Right lung (tissue), 5 donors: ENCODE measurements around the gene PHLDB1. TPM values are rescaled to one million over a fixed set of nuclear protein-coding genes. Genes with fewer than 3 reads are reported as not detected.
A peak's percentile ranks its signal among the peaks of the same experiment; 100 is the strongest.
"Not testable (repeated sequence)": the region's sequence is repeated elsewhere in the genome, so short reads cannot be mapped to it uniquely, and the experiment has no call there.

Source experiments
- DNase-seq, 2 donors: peaks; one replicate each; pipeline ENCODE4 v3.0.0-alpha.2; 2013
- polyA plus RNA-seq, 5 donors: library from polyadenylated mRNA; unstranded; fragments of 120-200 nt; gene quantifications; one replicate each; pipeline versions ENCODE4 v1.2.1 to v1.2.3, GENCODE V29; 2013; ENCODE audit warnings: inconsistent platforms in 1 of 5, low replicate concordance in 1 of 5; ENCODE audit not compliant: insufficient read length in 5 of 5, insufficient read depth in 1 of 5

The PHLDB1 gene
- polyA plus RNA-seq, 5 donors, result 72.4 to 102 (median 87.0) TPM

- DNase-seq, result no peak
Measured at GRCh38 chr11:118604566-118604965, 2.8 kb upstream of the PHLDB1 start.

- peak; percentile 92 to 94 for DNase-seq
Measured at GRCh38 chr11:118605116-118605867, 2.1 kb upstream of the PHLDB1 start.

GRCh38 chr11:118606157-118606843 is 1.1 kb upstream of the PHLDB1 start:
- DNase-seq, result no peak

GRCh38 chr11:118606844-118607228 is 579 bp upstream of the PHLDB1 start:
- DNase-seq, result no peak

GRCh38 chr11:118608360-118609227 is 1.2 kb downstream of the PHLDB1 start:
- no peak for DNase-seq

- DNase-seq, result no peak
Measured at GRCh38 chr11:118609380-118610224, 2.2 kb downstream of the PHLDB1 start.

- no peak for DNase-seq
Measured at GRCh38 chr11:118610225-118610772, 2.9 kb downstream of the PHLDB1 start.

- DNase-seq, result peak in 1 of 2 donors; percentile 68
Measured at GRCh38 chr11:118610773-118611432, 3.5 kb downstream of the PHLDB1 start.

- DNase-seq, result not testable (repeated sequence)
Measured at GRCh38 chr11:118611433-118611795, 4.0 kb downstream of the PHLDB1 start.

- no peak for DNase-seq
Measured at GRCh38 chr11:118612378-118612777, 5.0 kb downstream of the PHLDB1 start.

GRCh38 chr11:118614511-118614910 is 7.1 kb downstream of the PHLDB1 start:
- no peak for DNase-seq

- no peak for DNase-seq
Measured at GRCh38 chr11:118615282-118615975, 8.0 kb downstream of the PHLDB1 start.

GRCh38 chr11:118615976-118616371 is 8.6 kb downstream of the PHLDB1 start:
- DNase-seq, result no peak

GRCh38 chr11:118618115-118618990 is 10.9 kb downstream of the PHLDB1 start:
- DNase-seq, result peak; percentile 58 to 66

GRCh38 chr11:118618991-118619375 is 11.6 kb downstream of the PHLDB1 start:
- DNase-seq, result no peak

- DNase-seq, result no peak
Measured at GRCh38 chr11:118619444-118620197, 12.2 kb downstream of the PHLDB1 start.

- DNase-seq, result no peak
Measured at GRCh38 chr11:118620529-118621070, 13.2 kb downstream of the PHLDB1 start.
